IMR-90 (cell line): Measurements from ENCODE around the gene CCDC50. TPM values are rescaled to one million over a fixed set of nuclear protein-coding genes. Genes with fewer than 3 reads are reported as not detected.

Source experiments
- ATAC-seq: fragments of 200-7000 bp; cut with Tn5 transposase; 2 replicates; pipeline ENCODE4 v1.9.1; 2020; ENCODE audit warnings: low read depth, mild to moderate bottlenecking, moderate library complexity
- BruUV-seq: library from RNA; stranded (reverse); fragments of 400-500 nt; replicated peaks from 2 replicates; lab custom pipeline; 2021; lab: Mats Ljungman, UMichigan
- CTCF ChIA-PET: fragments of 300-600 bp; formaldehyde crosslinking; extraction: SDS; loops from one replicate; lab custom pipeline; 2021; ENCODE audit warnings: antibody characterized with exemption; lab: Yijun Ruan, JAX
- POLR2A ChIA-PET: fragments of 300-600 bp; sonication (Branson Sonifier 250); formaldehyde crosslinking; loops from one replicate; lab custom pipeline; 2022; ENCODE audit warnings: antibody characterized with exemption; ENCODE audit not compliant: unreplicated experiment; lab: Charles Lee
- DNase-seq: peaks from one replicate; pipeline ENCODE4 v3.0.0; 2013
- H2AFZ ChIP-seq: replicated peaks from 2 replicates; pipeline ENCODE3; 2013; ENCODE audit warnings: low read length, mild to moderate bottlenecking; ENCODE audit not compliant: poor library complexity
- H2AK5ac ChIP-seq: 2 replicates; pipeline ENCODE4 v1.6.1; 2013; ENCODE audit warnings: low read depth, low read length, inconsistent platforms
- H2AK9ac ChIP-seq: replicated peaks from 2 replicates; pipeline ENCODE3; 2013; ENCODE audit warnings: mild to moderate bottlenecking, low read depth, low read length, moderate library complexity; ENCODE audit not compliant: poor library complexity
- H2BK120ac ChIP-seq: 2 replicates; pipeline ENCODE4 v1.6.1; 2013; ENCODE audit warnings: low read depth, low read length, inconsistent platforms
- H2BK15ac ChIP-seq: 3 replicates; pipeline ENCODE4 v1.6.1; 2013; ENCODE audit warnings: low read depth, low read length, inconsistent platforms
- H2BK20ac ChIP-seq: 2 replicates; pipeline ENCODE4 v1.6.1; 2013; ENCODE audit warnings: low read depth, mild to moderate bottlenecking, inconsistent platforms, low read length, moderate library complexity
- H2BK5ac ChIP-seq: 2 replicates; pipeline ENCODE4 v1.6.1; 2013; ENCODE audit warnings: mild to moderate bottlenecking, low read depth, low read length, inconsistent platforms; ENCODE audit not compliant: poor library complexity, severe bottlenecking
- H3K14ac ChIP-seq: replicated peaks from 2 replicates; pipeline ENCODE4 v1.6.1; 2013; ENCODE audit warnings: low read depth, low read length, inconsistent platforms
- H3K18ac ChIP-seq: 2 replicates; pipeline ENCODE4 v1.6.1; 2013; ENCODE audit warnings: low read depth, low read length, control low read depth
- H3K23ac ChIP-seq: 2 replicates; pipeline ENCODE4 v1.6.1; 2013; ENCODE audit warnings: low read depth, low read length, inconsistent platforms
- H3K27ac ChIP-seq: 2 replicates; pipeline ENCODE4 v1.5.1; 2013; ENCODE audit warnings: mild to moderate bottlenecking, control low read depth, low read length; ENCODE audit not compliant: insufficient read depth
- H3K27me3 ChIP-seq: 2 replicates; pipeline ENCODE4 v1.6.1; 2013; ENCODE audit warnings: low read length; ENCODE audit not compliant: control insufficient read depth, insufficient read depth
- H3K36me3 ChIP-seq: 2 replicates; pipeline ENCODE4 v1.6.1; 2013; ENCODE audit warnings: low read length, mixed read lengths; ENCODE audit not compliant: control insufficient read depth, insufficient read depth
- H3K4ac ChIP-seq: 2 replicates; pipeline ENCODE4 v1.6.1; 2013; ENCODE audit warnings: low read depth, low read length, inconsistent platforms
- H3K4me1 ChIP-seq: 2 replicates; pipeline ENCODE4 v1.6.1; 2013; ENCODE audit warnings: low read length, mixed read lengths; ENCODE audit not compliant: control insufficient read depth, insufficient read depth
- H3K4me2 ChIP-seq: 2 replicates; pipeline ENCODE4 v1.6.1; 2013; ENCODE audit warnings: low read depth, mild to moderate bottlenecking, control low read depth, low read length, moderate library complexity
- H3K4me3 ChIP-seq: 2 replicates; pipeline ENCODE4 v1.5.1; 2013; ENCODE audit warnings: low read depth, mild to moderate bottlenecking, control low read depth, low read length, moderate library complexity; ENCODE audit not compliant: insufficient read depth
- H3K56ac ChIP-seq: 2 replicates; pipeline ENCODE4 v1.6.1; 2013; ENCODE audit warnings: low read length, inconsistent platforms; ENCODE audit not compliant: insufficient read depth; ENCODE audit errors: extremely low read depth
- H3K79me1 ChIP-seq, 2 experiments: 2 replicates each; pipeline ENCODE4 v1.6.1; 2013; ENCODE audit warnings: low read length in 2 of 2, inconsistent platforms in 1 of 2, low read depth in 1 of 2
- H3K9ac ChIP-seq: 2 replicates; pipeline ENCODE4 v1.6.1; 2013; ENCODE audit warnings: low read depth, low read length, control low read depth
- H3K9me1 ChIP-seq: 2 replicates; pipeline ENCODE4 v1.6.1; 2013; ENCODE audit warnings: low read length, inconsistent platforms; ENCODE audit not compliant: insufficient read depth
- H3K9me3 ChIP-seq: 2 replicates; pipeline ENCODE4 v1.6.1; 2013; ENCODE audit warnings: low read length; ENCODE audit not compliant: control insufficient read depth, insufficient read depth
- H4K20me1 ChIP-seq: 2 replicates; pipeline ENCODE4 v1.6.1; 2013; ENCODE audit warnings: low read length, inconsistent platforms; ENCODE audit not compliant: insufficient read depth
- H4K5ac ChIP-seq: 2 replicates; pipeline ENCODE4 v1.6.1; 2013; ENCODE audit warnings: mild to moderate bottlenecking, low read depth, low read length, control low read depth
- H4K8ac ChIP-seq, 2 experiments: 2 replicates each; pipeline ENCODE4 v1.6.1; 2013; ENCODE audit warnings: low read depth in 2 of 2, low read length in 2 of 2, control low read depth in 1 of 2, inconsistent platforms in 1 of 2
- H4K91ac ChIP-seq: 2 replicates; pipeline ENCODE4 v1.6.1; 2013; ENCODE audit warnings: low read depth, low read length, inconsistent platforms; ENCODE audit not compliant: insufficient read depth
- CHD1 ChIP-seq: IDR thresholded peaks from 2 replicates; pipeline ENCODE4 v1.6.1; 2012; ENCODE audit warnings: low read depth, low read length, improper control_type of control experiment
- WGBS, 2 experiments: methylation state at CpG; one replicate each; pipeline versions ENCODE4 v1.1.5 to v1.1.7; 2013; ENCODE audit warnings: missing lambda C conversion rate in 2 of 2; ENCODE audit not compliant: insufficient read length in 1 of 2; ENCODE audit errors: extremely low coverage in 2 of 2; 5-methylcytosine and 5-hydroxymethylcytosine counted together
- dilution Hi-C: fragments of 300-500 bp; cut with HindIII; formaldehyde crosslinking; loops from one replicate; pipeline ENCODE4 v1.14.3; 2018; ENCODE audit warnings: low sequenced_read_pairs; ENCODE audit not compliant: unreplicated experiment
- in situ Hi-C: fragments of 300-500 bp; cut with MboI; formaldehyde crosslinking; loops from 3 replicates; pipeline ENCODE4 v1.14.3; 2019; ENCODE audit warnings: low sequenced_read_pairs, inconsistent platforms, mixed read lengths
- intact Hi-C: fragments of 100-400 bp; cut with micrococcal nuclease; formaldehyde crosslinking; loops from 2 replicates; pipeline ENCODE4 v1.10.0; 2022
- polyA plus RNA-seq, 3 experiments: library from polyadenylated mRNA; depleted of rRNA; stranded (reverse); fragments of >200 nt; gene quantifications; 2 replicates each; pipeline ENCODE4 v1.2.3, GENCODE V29; 2012; ENCODE audit warnings: low replicate concordance in 1 of 3
- total RNA-seq: library from RNA; depleted of rRNA; stranded (reverse); fragments of >200 nt; gene quantifications from 2 replicates; pipeline ENCODE4 v1.2.3, GENCODE V29; 2012
- TF ChIP-seq, protein P1 (sequence below): fragments of 150-350 bp; IDR thresholded peaks from 2 replicates; pipeline ENCODE4 v1.6.1; 2016; ENCODE audit warnings: low read depth, mild to moderate bottlenecking, low read length, moderate library complexity, borderline replicate concordance

Gene CCDC50
- total and polyA plus RNA-seq, 2 of the 4 experiments (the other 2 are of a cell fraction): 59.0 to 63.1 TPM

DNA sequence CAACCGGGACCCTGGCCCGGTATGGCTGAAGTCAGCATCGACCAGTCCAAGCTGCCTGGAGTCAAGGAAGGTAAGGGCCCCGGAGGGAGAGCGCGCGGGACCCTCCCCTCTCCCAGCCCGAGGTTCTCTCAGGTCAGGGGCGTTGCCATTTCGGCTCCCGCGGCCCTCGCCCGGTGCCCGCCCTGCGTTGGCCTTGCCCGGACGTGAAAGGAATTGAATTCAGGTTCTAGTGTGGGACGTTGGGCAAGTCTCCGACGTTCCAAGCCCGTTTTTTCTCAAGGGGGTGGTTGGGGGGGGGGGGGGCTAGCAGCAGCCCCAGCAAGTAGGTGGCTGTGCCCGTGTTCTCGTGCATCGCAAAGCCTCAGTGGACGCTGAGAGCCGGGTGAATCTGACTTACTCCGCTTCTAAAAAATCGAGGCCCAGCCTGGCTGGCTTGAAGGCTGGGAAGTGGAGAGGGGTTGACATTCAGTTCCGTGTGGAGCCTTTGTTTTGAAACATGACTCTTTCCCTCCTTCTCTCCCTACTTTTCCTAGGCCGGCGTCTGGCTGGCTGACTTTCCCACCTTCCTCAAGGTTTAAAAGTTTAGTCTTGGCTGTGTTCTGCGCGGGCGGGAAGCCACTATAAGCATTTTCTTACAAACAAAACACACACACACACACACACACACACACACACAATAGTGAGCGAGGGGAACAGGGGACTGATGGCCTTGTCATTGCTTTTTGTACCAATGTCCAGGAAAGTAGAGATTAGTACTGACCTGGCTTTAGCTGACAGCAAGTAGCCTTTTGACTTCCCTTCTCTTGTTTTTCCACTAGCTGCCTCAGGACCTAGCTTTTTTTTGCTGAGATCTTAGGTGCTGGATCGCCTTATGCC lies 698 bp downstream of the CCDC50 start, which contains the start of gene UTS2B:
Gene UTS2B, minus strand, starts transcription at position 873 of the 876 bp plus-strand sequence. CDS start 48,337 bp downstream, outside the sequence.
- Histone ChIP-seq H2AK9ac (peak within 1 kb of the TSS; percentile 95), H3K9ac (peak within 1 kb of the TSS; percentile 100), H3K9me3 (no peaks in the 10 kb centered on the region), H3K4me3 (peak within 1 kb of the TSS; percentile 86), H2BK20ac (peak within 1 kb of the TSS; percentile 84), H3K4me2 (peak within 1 kb of the TSS; percentile 95), H3K23ac (peak within 1 kb of the TSS; percentile 100), H4K5ac (peak within 1 kb of the TSS; percentile 97), H3K36me3 (no peaks in the 10 kb centered on the region), H4K91ac (peak within 1 kb of the TSS; percentile 96), H3K79me1 (peaks cover 6 to 33% of the 10 kb centered on the region in 2 experiments), H2BK15ac (peak within 1 kb of the TSS; percentile 88), H3K27me3 (no peaks in the 10 kb centered on the region), H2BK5ac (peak within 1 kb of the TSS; percentile 99), H2BK120ac (peak within 1 kb of the TSS; percentile 95), H3K56ac (peak within 1 kb of the TSS; percentile 100), H2AFZ (peak within 1 kb of the TSS; percentile 89), H4K8ac (peak within 1 kb of the TSS; percentile 75 to 91), H4K20me1 (peaks cover 3% of the 10 kb centered on the region; the same call in 1 of the 2 replicates), H3K4me1 (peaks cover 15% of the 10 kb centered on the region), H3K27ac (peak within 1 kb of the TSS; percentile 100), H2AK5ac (peak within 1 kb of the TSS; percentile 94), H3K18ac (peak within 1 kb of the TSS; percentile 98), H3K9me1 (peaks cover 6% of the 10 kb centered on the region; the same call in 1 of the 2 replicates), H3K14ac (peak within 1 kb of the TSS; percentile 98), H3K4ac (peak within 1 kb of the TSS; percentile 99)
- WGBS, 2 experiments: 0% methylated on average over 3 of the region's 37 CpGs; no CpG with 5 or more reads in 1 of the 2 experiments
- ATAC-seq (peak; percentile 24), DNase-seq (peak; percentile 71)
- dilution Hi-C loops (no loop called here), intact Hi-C loops (loop anchor here (2.0 to 5.0 kb wide), 6 partner anchors 47 to 448 kb away; no protein-coding TSS in a partner anchor), in situ Hi-C loops (loop anchor here (25.0 kb wide), 1 partner anchor 1557 kb away; no protein-coding TSS in a partner anchor)
- 0 out of 2 replicates have a peak, but pooled peaks have one; percentile 21 for TF ChIP-seq CHD1
- TF ChIP-seq, protein P1, sequence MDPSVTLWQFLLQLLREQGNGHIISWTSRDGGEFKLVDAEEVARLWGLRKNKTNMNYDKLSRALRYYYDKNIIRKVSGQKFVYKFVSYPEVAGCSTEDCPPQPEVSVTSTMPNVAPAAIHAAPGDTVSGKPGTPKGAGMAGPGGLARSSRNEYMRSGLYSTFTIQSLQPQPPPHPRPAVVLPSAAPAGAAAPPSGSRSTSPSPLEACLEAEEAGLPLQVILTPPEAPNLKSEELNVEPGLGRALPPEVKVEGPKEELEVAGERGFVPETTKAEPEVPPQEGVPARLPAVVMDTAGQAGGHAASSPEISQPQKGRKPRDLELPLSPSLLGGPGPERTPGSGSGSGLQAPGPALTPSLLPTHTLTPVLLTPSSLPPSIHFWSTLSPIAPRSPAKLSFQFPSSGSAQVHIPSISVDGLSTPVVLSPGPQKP: no peak
- TSS peak; percentile 60 for BruUV-seq
- ChIA-PET CTCF (no interaction called here), POLR2A (interaction anchor here (0.6 to 0.9 kb wide), 3 partner anchors 41 to 840 kb away, joined by 3 to 4 read pairs (median 3); no protein-coding TSS in a partner anchor)
